ENCODE data around the gene GREM2.

The GREM2 gene

DNA sequence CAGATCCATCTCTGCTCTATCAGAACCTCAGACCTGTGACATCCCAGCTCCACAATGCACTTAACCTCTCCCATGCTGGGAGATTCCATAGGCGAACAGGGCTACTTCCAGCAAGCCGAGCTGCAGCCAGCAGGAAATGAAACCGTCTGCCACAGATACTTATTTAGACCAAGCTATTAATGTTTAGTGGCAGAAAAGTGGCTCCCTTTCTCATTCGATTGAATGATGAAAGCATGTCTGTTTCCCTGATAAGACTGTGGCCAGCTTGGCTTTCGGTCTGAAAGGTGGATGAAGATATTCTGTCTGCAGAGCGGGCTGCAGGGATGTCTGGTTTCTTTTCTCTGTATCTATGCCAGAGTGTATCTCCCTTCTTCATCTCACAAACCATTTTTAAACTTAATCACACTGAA is 146.4 kb downstream of the GREM2 start:
- DNase-seq (ENCODE audit: low read depth): no peak
- H3K4me3 ChIP-seq (ENCODE audit: low read depth, low read length): no peak overlapping the region
- TF ChIP-seq CTCF (IDR thresholded peaks at IDR 0.05; ENCODE audit: low read depth, low read length) (no peak), MYC (IDR thresholded peaks at IDR 0.05; ENCODE audit: low read depth, low read length) (no peak), POLR2A (IDR thresholded peaks at IDR 0.05; ENCODE audit: extremely low read depth, insufficient read length) (no peak)
- TF ChIP-seq, protein P1, sequence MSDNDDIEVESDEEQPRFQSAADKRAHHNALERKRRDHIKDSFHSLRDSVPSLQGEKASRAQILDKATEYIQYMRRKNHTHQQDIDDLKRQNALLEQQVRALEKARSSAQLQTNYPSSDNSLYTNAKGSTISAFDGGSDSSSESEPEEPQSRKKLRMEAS (IDR thresholded peaks at IDR 0.05; ENCODE audit: low read depth, low read length): no peak

- TF ChIP-seq, protein P1 (IDR thresholded peaks at IDR 0.05; ENCODE audit: low read depth, low read length): no peak
- TF ChIP-seq CTCF (IDR thresholded peaks at IDR 0.05; ENCODE audit: low read depth, low read length) (no peak), MYC (IDR thresholded peaks at IDR 0.05; ENCODE audit: low read depth, low read length) (no peak), POLR2A (IDR thresholded peaks at IDR 0.05; ENCODE audit: extremely low read depth, insufficient read length) (no peak)
- DNase-seq (ENCODE audit: low read depth): no peak
- no peak overlapping the region for H3K4me3 ChIP-seq (ENCODE audit: low read depth, low read length)
These were observed 147.9 kb downstream of the GREM2 start for GRCh38 chr1:240464099-240464498.

GRCh38 chr1:240462766-240463395 is 149.1 kb downstream of the GREM2 start:
- no peak for TF ChIP-seq MYC (IDR thresholded peaks at IDR 0.05; ENCODE audit: low read depth, low read length)
- TF ChIP-seq, protein P1 (IDR thresholded peaks at IDR 0.05; ENCODE audit: low read depth, low read length): no peak
- no peak for TF ChIP-seq CTCF (IDR thresholded peaks at IDR 0.05; ENCODE audit: low read depth, low read length)
- no peak for TF ChIP-seq POLR2A (IDR thresholded peaks at IDR 0.05; ENCODE audit: extremely low read depth, insufficient read length)
- peak; percentile 13 for DNase-seq (ENCODE audit: low read depth)
- no peak overlapping the region for H3K4me3 ChIP-seq (ENCODE audit: low read depth, low read length)

DNA sequence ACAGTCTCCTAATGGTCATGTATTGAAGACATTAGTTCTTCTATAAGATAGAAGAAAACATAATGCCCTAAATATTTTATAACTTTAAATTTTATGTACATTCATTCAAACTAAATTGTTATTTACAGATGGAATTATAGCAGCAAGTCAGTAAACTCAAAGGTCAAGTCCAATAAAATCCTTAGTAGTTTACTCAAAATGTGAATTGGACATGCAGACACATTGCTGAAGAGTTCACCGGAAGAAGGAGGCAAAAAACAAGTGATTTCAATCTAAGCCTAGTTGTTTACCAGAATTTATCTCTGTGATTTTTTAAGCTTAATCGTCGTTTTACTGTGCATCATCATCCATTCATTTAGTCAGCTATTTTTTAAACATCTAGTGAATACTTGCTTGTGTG is 149.7 kb downstream of the GREM2 start:
- no peak overlapping the region for H3K4me3 ChIP-seq (ENCODE audit: low read depth, low read length)
- DNase-seq (ENCODE audit: low read depth): no peak
- no peak for TF ChIP-seq POLR2A (IDR thresholded peaks at IDR 0.05; ENCODE audit: extremely low read depth, insufficient read length)

GRCh38 chr1:240457203-240457602 is 154.8 kb downstream of the GREM2 start:
- H3K4me3 ChIP-seq (ENCODE audit: low read depth, low read length): no peak overlapping the region
- no peak for DNase-seq (ENCODE audit: low read depth)

GRCh38 chr1:240455228-240455821 is 156.6 kb downstream of the GREM2 start:
- peak; percentile 16 for DNase-seq (ENCODE audit: low read depth)
- no peak overlapping the region for H3K4me3 ChIP-seq (ENCODE audit: low read depth, low read length)
- TF ChIP-seq CTCF (IDR thresholded peaks at IDR 0.05; ENCODE audit: low read depth, low read length) (peak; percentile 32), MYC (IDR thresholded peaks at IDR 0.05; ENCODE audit: low read depth, low read length) (no peak)
- TF ChIP-seq, protein P1 (IDR thresholded peaks at IDR 0.05; ENCODE audit: low read depth, low read length): no peak

More at GRCh38 chr1:240457203-240457602, 154.8 kb downstream of the GREM2 start:
- no peak for TF ChIP-seq POLR2A (IDR thresholded peaks at IDR 0.05; ENCODE audit: extremely low read depth, insufficient read length)

DNA sequence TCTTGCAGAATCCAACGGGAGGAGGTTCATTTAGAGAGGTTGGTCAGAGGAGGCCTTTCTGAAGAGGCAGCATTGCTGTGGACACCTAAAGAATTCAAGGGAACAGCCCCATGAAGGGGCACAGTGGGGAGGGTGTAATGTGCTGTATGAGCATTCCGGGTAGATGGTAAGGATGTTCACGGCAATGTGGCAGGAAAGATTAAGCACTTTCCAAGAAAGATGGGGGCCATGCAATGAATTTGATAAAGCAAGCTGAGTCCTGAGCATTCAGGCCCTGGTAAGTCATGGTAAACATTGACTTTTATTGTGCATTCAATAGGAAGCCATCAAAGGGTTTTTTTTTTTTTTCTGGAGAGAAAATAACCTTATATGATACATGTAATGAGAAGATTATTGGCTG is 166.6 kb downstream of the GREM2 start:
- no peak overlapping the region for H3K4me3 ChIP-seq (ENCODE audit: low read depth, low read length)
- DNase-seq (ENCODE audit: low read depth): no peak
- TF ChIP-seq, protein P1 (IDR thresholded peaks at IDR 0.05; ENCODE audit: low read depth, low read length): no peak
- TF ChIP-seq MYC (IDR thresholded peaks at IDR 0.05; ENCODE audit: low read depth, low read length) (no peak), CTCF (IDR thresholded peaks at IDR 0.05; ENCODE audit: low read depth, low read length) (no peak)
